GM06990 (cell line): Measurements from ENCODE around the gene GCSAM.
A peak's percentile ranks its signal among the peaks of the same experiment; 100 is the strongest.

Source experiments
- DNase-seq: peaks from one replicate; pipeline ENCODE4 v3.0.0-alpha.2; 2011; ENCODE audit not compliant: insufficient read length; ENCODE audit errors: extremely low read depth
- H3K27me3 ChIP-seq: replicated peaks from 2 replicates; pipeline ENCODE4 v1.6.0; 2011; ENCODE audit warnings: low read length; ENCODE audit not compliant: control insufficient read depth, insufficient read depth
- H3K36me3 ChIP-seq: 2 replicates; pipeline ENCODE4 v1.5.1; 2011; ENCODE audit warnings: low read length; ENCODE audit not compliant: control insufficient read depth, insufficient read depth
- H3K4me3 ChIP-seq: replicated peaks from 2 replicates; pipeline ENCODE4 v1.5.1; 2011; ENCODE audit warnings: low read depth, mild to moderate bottlenecking, control low read depth, low read length
- CTCF ChIP-seq: IDR thresholded peaks from 2 replicates; pipeline ENCODE4 v1.5.1; 2011; ENCODE audit warnings: low read length, control low read depth, mild to moderate bottlenecking, inconsistent platforms; ENCODE audit not compliant: insufficient read depth, poor library complexity, severe bottlenecking

The GCSAM gene

GRCh38 chr3:112128843-112129727 lies 4.0 kb downstream of the GCSAM start:
- DNase-seq, result peak; percentile 84
- no peak for TF ChIP-seq CTCF
- Histone ChIP-seq H3K27me3 (no peaks in the 10 kb centered on the region), H3K4me3 (peak overlapping the region; percentile 74), H3K36me3 (peaks cover 19% of the 10 kb centered on the region)

- H3K4me3 ChIP-seq, result peak overlapping the region; percentile 74
- no peaks in the 10 kb centered on the region for H3K27me3 ChIP-seq
- TF ChIP-seq CTCF, result no peak
- H3K36me3 ChIP-seq, result peaks cover 25% of the 10 kb centered on the region
- peak; percentile 56 for DNase-seq
Observed at GRCh38 chr3:112127522-112128494, 5.2 kb downstream of the GCSAM start.

- DNase-seq, result no peak
Observed at GRCh38 chr3:112126511-112126911, 6.5 kb downstream of the GCSAM start.

GRCh38 chr3:112124907-112125607 lies 8.0 kb downstream of the GCSAM start:
- no peak overlapping the region for H3K4me3 ChIP-seq
- H3K36me3 ChIP-seq, result peaks cover 29% of the 10 kb centered on the region
- DNase-seq, result no peak
- no peak for TF ChIP-seq CTCF
- H3K27me3 ChIP-seq, result no peaks in the 10 kb centered on the region

More at GRCh38 chr3:112126511-112126911, 6.5 kb downstream of the GCSAM start:
- no peak for TF ChIP-seq CTCF
- Histone ChIP-seq H3K4me3 (no peak overlapping the region; the same call in 1 of the 2 replicates), H3K27me3 (no peaks in the 10 kb centered on the region), H3K36me3 (peaks cover 28% of the 10 kb centered on the region)

- no peak for TF ChIP-seq CTCF
- Histone ChIP-seq H3K4me3 (no peak overlapping the region), H3K36me3 (peaks cover 28% of the 10 kb centered on the region), H3K27me3 (no peaks in the 10 kb centered on the region)
- DNase-seq, result no peak
Observed at GRCh38 chr3:112123548-112123947, 9.5 kb downstream of the GCSAM start.
